GM18951 (cell line): ENCODE data around the gene ANKS6.

Experiments used
- POLR2A ChIP-seq: IDR thresholded peaks from 4 replicates; pipeline ENCODE4 v1.6.1; 2011; ENCODE audit warnings: mild to moderate bottlenecking; ENCODE audit not compliant: insufficient read length, insufficient read depth; ENCODE audit errors: extremely low read depth
- in situ Hi-C: fragments of 300-500 bp; cut with MboI; formaldehyde crosslinking; loops from one replicate; pipeline ENCODE4 v1.12.0; 2022; ENCODE audit warnings: low sequenced_read_pairs, mixed read lengths, inconsistent platforms; ENCODE audit not compliant: unreplicated experiment

Gene ANKS6

GRCh38 chr9:98830554-98830953 is 34.2 kb upstream of the ANKS6 start:
- in situ Hi-C loops = no loop called here
- no peak for TF ChIP-seq POLR2A

GRCh38 chr9:98829766-98830165 is 33.4 kb upstream of the ANKS6 start:
- in situ Hi-C loops = no loop called here
- no peak for TF ChIP-seq POLR2A

GRCh38 chr9:98826716-98827115 is 30.4 kb upstream of the ANKS6 start:
- no peak for TF ChIP-seq POLR2A
- in situ Hi-C loops = no loop called here

- in situ Hi-C loops = no loop called here
- TF ChIP-seq POLR2A = no peak
These were observed 29.1 kb upstream of the ANKS6 start for GRCh38 chr9:98825414-98825813.

GRCh38 chr9:98823666-98824334 is 27.4 kb upstream of the ANKS6 start:
- no peak for TF ChIP-seq POLR2A

GRCh38 chr9:98822661-98823060 is 26.3 kb upstream of the ANKS6 start:
- TF ChIP-seq POLR2A = no peak
- in situ Hi-C loops = no loop called here

More at GRCh38 chr9:98823666-98824334, 27.4 kb upstream of the ANKS6 start:
- in situ Hi-C loops = no loop called here

- in situ Hi-C loops = no loop called here
- TF ChIP-seq POLR2A = no peak
These were observed 25.5 kb upstream of the ANKS6 start for GRCh38 chr9:98821831-98822230.

- no peak for TF ChIP-seq POLR2A
- in situ Hi-C loops = no loop called here
These were observed 22.9 kb upstream of the ANKS6 start for GRCh38 chr9:98819231-98819630.

- no peak for TF ChIP-seq POLR2A
- in situ Hi-C loops = no loop called here
These were observed 22.4 kb upstream of the ANKS6 start for GRCh38 chr9:98818764-98819163.

- in situ Hi-C loops = no loop called here
- no peak for TF ChIP-seq POLR2A
These were observed 19.1 kb upstream of the ANKS6 start for GRCh38 chr9:98815391-98815951.

- in situ Hi-C loops = no loop called here
- TF ChIP-seq POLR2A = no peak
These were observed 14.8 kb upstream of the ANKS6 start for GRCh38 chr9:98811051-98811650.

- in situ Hi-C loops = no loop called here
- TF ChIP-seq POLR2A = no peak
These were observed 13.9 kb upstream of the ANKS6 start for GRCh38 chr9:98810102-98810842.

- in situ Hi-C loops = no loop called here
- TF ChIP-seq POLR2A = no peak
These were observed 13.2 kb upstream of the ANKS6 start for GRCh38 chr9:98809311-98810101.
